Activated CD8-positive, alpha-beta memory T cell treated with anti-CD3 and anti-CD28 coated beads for 1 hour (primary cell): ENCODE data around the gene LMBR1.
"Not testable (repeated sequence)": the region's sequence is repeated elsewhere in the genome, so short reads cannot be mapped to it uniquely, and the experiment has no call there.

Source experiments
- DNase-seq, 2 donors: peaks; one replicate each; pipeline ENCODE4 v3.0.0-alpha.2; 2020; ENCODE audit warnings: low read depth in 1 of 2; ENCODE audit errors: extremely low read depth in 1 of 2

Gene LMBR1

GRCh38 chr7:156906200-156906649, 13.2 kb upstream of the LMBR1 start:
- DNase-seq = no peak

GRCh38 chr7:156903232-156903909, 10.4 kb upstream of the LMBR1 start:
- DNase-seq = peak in 1 of 2 donors; percentile 41

GRCh38 chr7:156900093-156900492, 7.1 kb upstream of the LMBR1 start:
- not testable (repeated sequence) for DNase-seq

GRCh38 chr7:156898938-156899337, 6.0 kb upstream of the LMBR1 start:
- no peak for DNase-seq

GRCh38 chr7:156897673-156898072, 4.7 kb upstream of the LMBR1 start:
- DNase-seq = no peak

- DNase-seq = no peak
These were observed 3.5 kb upstream of the LMBR1 start for GRCh38 chr7:156896388-156897022.

- no peak for DNase-seq
These were observed 2.2 kb upstream of the LMBR1 start for GRCh38 chr7:156895024-156895780.

- DNase-seq = peak; percentile 24 to 46
These were observed 742 bp downstream of the LMBR1 start for GRCh38 chr7:156892081-156892800.

- no peak for DNase-seq
These were observed 3.2 kb downstream of the LMBR1 start for GRCh38 chr7:156889746-156890145.

- no peak for DNase-seq
These were observed 3.9 kb downstream of the LMBR1 start for GRCh38 chr7:156889089-156889488.

GRCh38 chr7:156886020-156886795, 6.8 kb downstream of the LMBR1 start:
- DNase-seq = no peak

GRCh38 chr7:156881679-156882078, 11.3 kb downstream of the LMBR1 start:
- DNase-seq = no peak

GRCh38 chr7:156875766-156876165, 17.2 kb downstream of the LMBR1 start:
- no peak for DNase-seq

GRCh38 chr7:156868363-156868762, 24.6 kb downstream of the LMBR1 start:
- DNase-seq = not testable (repeated sequence)

GRCh38 chr7:156865493-156865892, 27.5 kb downstream of the LMBR1 start:
- no peak for DNase-seq

GRCh38 chr7:156862022-156862421, 31.0 kb downstream of the LMBR1 start:
- not testable (repeated sequence) for DNase-seq

- DNase-seq = no peak
These were observed 31.8 kb downstream of the LMBR1 start for GRCh38 chr7:156861212-156861611.

- DNase-seq = not testable (repeated sequence)
These were observed 32.9 kb downstream of the LMBR1 start for GRCh38 chr7:156860099-156860498.

GRCh38 chr7:156858523-156858922, 34.5 kb downstream of the LMBR1 start:
- no peak for DNase-seq

- no peak for DNase-seq
These were observed 35.2 kb downstream of the LMBR1 start for GRCh38 chr7:156857757-156858156.
